ENCODE measurements around the gene IQGAP2. TPM values are rescaled to one million over a fixed set of nuclear protein-coding genes. Genes with fewer than 3 reads are reported as not detected.
"Not testable (repeated sequence)": the region's sequence is repeated elsewhere in the genome, so short reads cannot be mapped to it uniquely, and the experiment has no call there.

IQGAP2 gene
- polyA plus RNA-seq, 3 donors = 5.6 to 17.8 (median 7.0) TPM

- no peak overlapping the region for H3K27ac ChIP-seq (ENCODE audit: low read depth, low read length)
- 92 to 95% (median 93%) methylated on average over 8 of the region's 8 CpGs for WGBS, 3 donors
Observed at GRCh38 chr5:76677849-76678472, 274.9 kb downstream of the IQGAP2 start.

GRCh38 chr5:76679231-76679630, 276.1 kb downstream of the IQGAP2 start:
- WGBS, 3 donors = 47 to 85% (median 48%) methylated on average over 3 of the region's 3 CpGs
- no peak overlapping the region for H3K27ac ChIP-seq (ENCODE audit: low read depth, low read length)

- 93 to 96% (median 96%) methylated on average over 4 of the region's 4 CpGs for WGBS, 3 donors
- not testable (repeated sequence) for H3K27ac ChIP-seq (ENCODE audit: low read depth, low read length)
Observed at GRCh38 chr5:76680826-76681225, 277.7 kb downstream of the IQGAP2 start.

GRCh38 chr5:76681287-76681686, 278.2 kb downstream of the IQGAP2 start:
- H3K27ac ChIP-seq (ENCODE audit: low read depth, low read length) = no peak overlapping the region
- WGBS, 3 donors = 69 to 83% (median 70%) methylated on average over 4 of the region's 4 CpGs

GRCh38 chr5:76682387-76682786, 279.3 kb downstream of the IQGAP2 start:
- H3K27ac ChIP-seq (ENCODE audit: low read depth, low read length) = no peak overlapping the region
- 52 to 84% (median 58%) methylated on average over 2 of the region's 2 CpGs for WGBS, 3 donors

GRCh38 chr5:76683816-76684731, 281.0 kb downstream of the IQGAP2 start:
- no peak overlapping the region for H3K27ac ChIP-seq (ENCODE audit: low read depth, low read length)
- WGBS, 3 donors = 60 to 70% (median 61%) methylated on average over 9 of the region's 9 CpGs

GRCh38 chr5:76684756-76685519, 281.9 kb downstream of the IQGAP2 start:
- WGBS, 3 donors = 81 to 91% (median 84%) methylated on average over 5 of the region's 5 CpGs
- H3K27ac ChIP-seq (ENCODE audit: low read depth, low read length) = no peak overlapping the region

- H3K27ac ChIP-seq (ENCODE audit: low read depth, low read length) = no peak overlapping the region
- 93 to 97% (median 94%) methylated on average over 3 of the region's 3 CpGs for WGBS, 3 donors
Observed at GRCh38 chr5:76685704-76686103, 282.6 kb downstream of the IQGAP2 start.

GRCh38 chr5:76688212-76688611, 285.1 kb downstream of the IQGAP2 start:
- H3K27ac ChIP-seq (ENCODE audit: low read depth, low read length) = no peak overlapping the region
- 89 to 96% (median 96%) methylated on average over 1 of the region's 1 CpG for WGBS, 3 donors

GRCh38 chr5:76688836-76689235, 285.8 kb downstream of the IQGAP2 start:
- WGBS, 3 donors = 83 to 88% (median 83%) methylated on average over 3 of the region's 3 CpGs
- no peak overlapping the region for H3K27ac ChIP-seq (ENCODE audit: low read depth, low read length)

- WGBS, 3 donors = 89 to 96% (median 90%) methylated on average over 3 of the region's 3 CpGs
- no peak overlapping the region for H3K27ac ChIP-seq (ENCODE audit: low read depth, low read length)
Observed at GRCh38 chr5:76689321-76690036, 286.4 kb downstream of the IQGAP2 start.

GRCh38 chr5:76690037-76690679, 287.1 kb downstream of the IQGAP2 start:
- WGBS, 3 donors = 83 to 97% (median 89%) methylated on average over 3 of the region's 3 CpGs
- H3K27ac ChIP-seq (ENCODE audit: low read depth, low read length) = no peak overlapping the region

GRCh38 chr5:76690704-76691466, 287.8 kb downstream of the IQGAP2 start:
- no peak overlapping the region for H3K27ac ChIP-seq (ENCODE audit: low read depth, low read length)
- 61 to 77% (median 76%) methylated on average over 7 of the region's 7 CpGs for whole genome bisulfite sequencing, 3 donors

- no peak overlapping the region for H3K27ac ChIP-seq (ENCODE audit: low read depth, low read length)
- WGBS, 3 donors = 52 to 71% (median 55%) methylated on average over 5 of the region's 5 CpGs
Observed at GRCh38 chr5:76691467-76692273, 288.6 kb downstream of the IQGAP2 start.

GRCh38 chr5:76692274-76692540, 289.1 kb downstream of the IQGAP2 start:
- 96 to 98% (median 96%) methylated on average over 6 of the region's 6 CpGs for whole genome bisulfite sequencing, 3 donors
- H3K27ac ChIP-seq (ENCODE audit: low read depth, low read length) = no peak overlapping the region

GRCh38 chr5:76692651-76693050, 289.6 kb downstream of the IQGAP2 start:
- H3K27ac ChIP-seq (ENCODE audit: low read depth, low read length) = no peak overlapping the region
- WGBS, 3 donors = 87 to 94% (median 93%) methylated on average over 3 of the region's 3 CpGs

- no peak overlapping the region for H3K27ac ChIP-seq (ENCODE audit: low read depth, low read length)
- WGBS, 3 donors = 82 to 99% (median 99%) methylated on average over 3 of the region's 3 CpGs
Observed at GRCh38 chr5:76693141-76693540, 290.1 kb downstream of the IQGAP2 start.
